HUDEP-2 (cell line): ENCODE data around the gene LARGE1.

Experiments
- DNase-seq, 76 experiments: peaks; one replicate each; lab custom pipeline; 2025; ENCODE audit not compliant: unreplicated experiment in 76 of 76; lab: John Stamatoyannopoulos, UW

LARGE1 gene

DNA sequence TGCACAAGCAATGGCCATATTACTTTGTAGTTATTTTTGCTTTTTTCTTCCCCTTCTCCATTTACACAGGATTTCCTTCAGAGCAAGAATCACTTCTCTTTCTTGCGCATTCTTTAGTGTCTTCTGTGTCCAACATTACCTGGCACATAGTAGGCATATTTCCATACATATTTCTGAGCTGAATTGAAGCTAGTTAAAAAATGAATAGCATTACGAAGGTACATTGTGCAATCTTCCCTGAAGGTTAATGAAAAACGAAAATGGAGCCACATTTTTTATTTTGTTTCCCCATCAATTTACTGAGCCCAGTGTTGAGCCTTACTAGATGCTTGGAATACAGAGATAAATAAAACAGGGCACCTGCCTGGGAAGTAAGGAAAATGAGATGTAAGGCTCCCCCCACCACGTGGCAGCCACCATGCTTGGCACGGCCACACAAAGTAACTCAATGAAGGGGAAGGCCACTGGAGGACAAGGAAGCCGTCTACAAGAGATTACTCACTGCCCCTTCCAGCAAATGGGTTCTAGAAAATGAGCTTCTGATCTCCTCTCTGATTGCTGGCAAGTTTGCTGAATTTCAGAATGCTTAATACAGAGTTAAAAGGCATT lies 381.9 kb downstream of the LARGE1 start:
- no peak for DNase-seq

DNA sequence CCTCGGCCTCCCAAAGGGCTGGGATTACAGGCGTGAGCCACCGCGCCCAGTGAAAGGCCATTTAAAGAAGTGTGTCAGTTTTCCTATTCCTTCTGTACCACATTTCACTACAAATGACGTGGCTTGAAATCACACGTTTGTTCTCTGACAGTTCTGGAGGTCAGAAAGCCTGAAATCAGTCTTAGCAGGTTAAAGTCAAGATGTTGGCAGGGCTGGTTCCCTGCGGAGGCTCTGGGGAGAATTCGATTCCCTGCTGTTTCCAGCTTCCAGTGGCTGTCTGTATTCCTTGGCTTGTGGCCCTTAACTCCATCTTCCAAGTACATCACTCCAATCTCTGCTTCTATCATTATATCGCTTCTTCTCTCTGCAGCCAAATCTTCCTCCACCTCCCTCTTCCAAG lies 383.2 kb downstream of the LARGE1 start:
- DNase-seq = no peak

DNA sequence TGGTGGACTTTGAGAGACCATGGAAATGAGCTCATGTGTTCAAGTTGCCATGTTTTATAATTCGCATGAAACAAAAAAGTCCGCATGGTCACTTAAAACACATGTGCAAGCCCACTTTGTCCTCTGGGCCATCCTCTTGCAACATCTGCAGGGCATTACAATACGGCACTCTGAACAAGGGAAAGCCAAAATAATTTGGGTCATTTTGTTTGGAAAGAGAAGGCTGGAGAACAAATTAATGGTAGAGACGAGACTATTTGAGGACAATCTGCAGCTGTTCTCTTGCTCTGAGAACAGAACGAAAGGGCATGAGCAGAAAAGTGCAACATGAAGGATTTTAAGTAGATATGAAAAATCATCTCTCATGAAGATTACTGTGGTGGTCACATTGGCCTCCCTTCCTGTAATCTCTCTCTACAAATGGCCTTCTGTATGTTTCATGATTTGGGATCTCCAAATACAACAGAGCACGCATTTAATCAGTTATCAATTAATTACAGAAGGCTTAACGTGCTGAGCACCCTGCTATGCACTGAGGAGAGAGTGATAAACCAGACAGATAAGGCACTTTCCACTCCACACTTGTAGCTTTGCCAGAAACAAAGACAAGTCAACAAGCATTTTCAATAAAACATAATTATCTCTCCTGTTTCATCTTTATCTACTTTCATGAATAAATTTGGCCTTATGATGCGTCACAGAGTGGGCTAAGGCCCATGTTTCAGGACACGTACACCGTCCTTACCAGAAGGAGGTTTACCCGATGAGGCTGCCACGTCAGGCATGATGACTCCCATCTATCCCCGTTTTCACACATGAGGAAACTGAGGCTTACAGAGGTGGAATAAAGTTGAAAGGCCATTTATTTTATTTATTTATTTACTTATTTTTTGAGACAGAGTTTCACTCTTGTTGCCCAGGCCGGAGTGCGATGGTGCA lies 384.1 kb downstream of the LARGE1 start:
- no peak for DNase-seq

GRCh38 chr22:33529424-33530113 lies 390.7 kb downstream of the LARGE1 start:
- no peak for DNase-seq

GRCh38 chr22:33528183-33528582 lies 392.1 kb downstream of the LARGE1 start:
- no peak for DNase-seq

GRCh38 chr22:33526434-33527107 lies 393.7 kb downstream of the LARGE1 start:
- no peak for DNase-seq

GRCh38 chr22:33524511-33525260 lies 395.6 kb downstream of the LARGE1 start:
- DNase-seq = no peak

GRCh38 chr22:33521879-33522665 lies 398.2 kb downstream of the LARGE1 start:
- no peak for DNase-seq

DNA sequence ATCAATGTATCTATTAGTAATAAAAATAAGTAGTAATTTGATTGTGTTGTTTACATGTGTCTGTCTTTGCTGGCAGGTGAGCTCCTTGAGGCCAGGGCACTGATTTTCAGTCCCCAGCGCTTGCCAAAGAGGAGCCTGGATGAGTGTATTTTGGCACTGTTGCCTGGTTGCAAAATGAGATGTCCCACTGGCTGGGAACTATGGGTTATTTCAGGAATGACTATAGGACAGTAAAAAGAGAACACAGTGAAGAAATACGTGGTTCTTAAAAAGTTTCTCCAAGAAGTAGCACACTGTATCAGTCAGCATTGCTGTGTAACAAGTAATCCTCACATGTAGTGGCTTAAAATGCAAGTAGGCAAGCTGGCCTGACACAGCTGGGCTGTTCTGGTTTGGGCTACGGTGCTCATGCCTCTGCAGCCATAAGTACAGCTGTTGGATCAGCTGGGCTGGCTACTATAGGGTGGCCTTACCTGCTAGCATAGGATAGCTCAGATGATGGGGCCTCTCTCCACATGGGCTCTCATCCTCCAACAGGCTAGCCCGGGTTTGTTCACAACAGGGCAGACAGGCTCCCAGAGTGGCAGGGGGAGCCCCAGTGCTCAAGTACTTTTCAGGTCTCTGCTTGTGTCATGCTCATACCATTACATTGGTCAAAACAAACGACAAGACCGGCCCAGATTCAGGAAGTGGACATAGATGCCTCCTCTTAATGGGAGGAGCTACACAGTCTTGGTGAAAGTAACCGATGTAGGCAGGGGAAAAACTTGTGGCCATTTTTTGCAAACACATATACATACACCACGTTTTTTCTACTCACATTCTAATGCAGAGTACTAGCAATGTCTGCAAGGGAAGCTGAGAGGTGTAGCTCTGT lies 399.1 kb downstream of the LARGE1 start:
- no peak for DNase-seq

DNA sequence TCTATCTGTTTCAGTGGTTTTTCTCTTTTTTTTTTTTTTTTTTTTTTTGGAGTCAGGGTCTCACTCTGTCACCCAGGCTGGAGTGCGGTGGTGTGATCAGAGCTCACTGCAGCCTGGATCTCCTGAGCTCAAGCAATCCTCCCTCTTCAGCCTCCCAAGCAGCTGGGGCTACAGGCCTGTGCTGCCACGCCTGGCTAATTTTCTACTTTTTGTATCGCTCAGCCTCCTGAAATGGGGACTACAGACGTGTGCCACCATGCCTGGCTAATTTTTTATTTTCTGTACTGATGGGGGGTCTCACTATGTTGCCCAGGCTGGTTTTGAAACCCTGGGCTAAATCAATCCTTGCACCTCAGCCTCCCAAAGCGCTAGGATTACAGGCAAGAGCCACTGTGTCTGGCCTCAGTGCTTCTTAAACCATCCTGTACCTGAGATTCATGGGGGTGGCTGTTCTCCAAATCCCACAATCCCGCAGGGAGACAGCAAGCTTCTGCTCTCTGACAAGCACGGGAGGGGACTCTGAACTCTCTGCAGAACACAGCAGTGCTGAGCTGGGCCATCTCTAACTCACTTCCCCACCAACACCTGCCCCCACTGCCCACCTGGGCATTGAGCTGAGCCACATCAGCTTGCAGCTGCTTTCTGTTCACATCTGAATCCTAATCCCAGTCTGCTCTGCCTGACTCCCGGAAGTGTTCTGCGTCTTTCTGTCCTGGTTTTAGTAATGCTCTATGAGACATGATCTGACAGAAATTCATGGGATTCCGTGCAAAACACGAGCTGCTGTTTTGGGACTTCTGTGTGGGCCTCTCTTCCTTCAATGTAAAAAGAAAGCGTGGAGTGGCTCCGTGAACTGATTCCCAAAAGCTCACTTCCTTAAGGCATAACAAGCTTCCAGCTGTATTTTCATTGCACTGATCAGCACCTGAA lies 400.0 kb downstream of the LARGE1 start:
- no peak for DNase-seq

DNA sequence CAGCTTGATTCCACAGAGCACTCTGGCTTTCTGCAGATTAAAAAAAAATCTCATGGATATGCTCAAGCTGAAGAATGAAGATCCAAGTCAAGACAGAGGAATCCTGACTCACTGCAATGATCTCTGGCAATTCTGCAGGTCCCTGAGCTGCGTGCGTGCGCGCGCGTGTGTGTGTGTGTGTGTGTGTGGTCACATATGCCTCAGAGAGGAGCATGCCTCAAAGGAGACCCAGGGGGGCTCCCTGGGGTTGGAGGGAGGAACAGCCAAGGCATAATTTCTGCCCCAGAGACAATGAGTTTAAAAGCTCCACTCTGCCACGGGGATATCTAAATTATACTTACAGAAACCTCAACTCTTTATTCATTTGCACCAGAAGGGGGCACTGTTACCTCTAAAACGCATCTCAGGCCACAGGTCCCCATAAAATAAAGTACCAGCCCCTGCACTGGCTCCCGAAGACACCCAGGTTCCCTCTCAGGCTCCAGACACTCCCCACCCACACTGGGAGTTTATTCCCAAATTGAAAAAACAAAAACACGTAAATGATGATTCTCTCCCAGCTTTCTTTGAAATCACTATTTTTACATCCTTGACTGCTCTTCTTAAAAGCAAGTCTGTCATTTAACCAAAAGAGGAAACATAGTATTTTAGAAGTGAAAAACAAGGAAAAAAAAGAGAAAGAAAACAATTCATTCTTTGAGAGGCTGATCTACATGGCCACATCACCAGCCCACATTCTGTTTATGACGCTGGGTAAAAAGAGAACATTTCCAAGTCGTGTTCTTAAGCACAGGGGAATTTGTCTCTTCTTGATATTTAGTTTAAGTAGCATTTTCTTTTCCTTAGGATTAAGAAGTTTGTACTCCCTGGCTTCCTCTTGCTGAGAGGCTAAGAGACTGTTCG lies 401.0 kb downstream of the LARGE1 start:
- DNase-seq = peak in 6 of 76 experiments; percentile 1 to 29 (median 6)

DNA sequence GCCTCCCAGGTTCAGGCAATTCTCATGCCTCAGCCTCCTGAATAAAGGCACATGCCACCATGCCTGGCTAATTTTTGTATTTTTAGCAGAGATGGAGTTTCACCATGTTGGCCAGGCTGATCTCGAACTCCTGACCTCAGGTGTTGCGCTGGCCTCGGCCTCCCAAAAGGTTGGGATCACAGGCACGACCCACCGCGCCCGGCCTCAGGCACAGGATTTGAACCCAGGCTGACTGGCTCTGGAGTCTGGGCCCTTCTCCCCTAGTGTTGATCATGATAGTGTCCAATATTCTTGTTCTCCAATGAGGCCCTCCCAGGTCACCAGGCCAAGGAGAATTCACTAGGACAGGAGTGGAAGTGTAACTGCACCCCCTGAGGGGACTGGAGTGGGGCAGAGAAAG lies 401.9 kb downstream of the LARGE1 start:
- DNase-seq = no peak

GRCh38 chr22:33515795-33516194 lies 404.5 kb downstream of the LARGE1 start:
- no peak for DNase-seq

DNA sequence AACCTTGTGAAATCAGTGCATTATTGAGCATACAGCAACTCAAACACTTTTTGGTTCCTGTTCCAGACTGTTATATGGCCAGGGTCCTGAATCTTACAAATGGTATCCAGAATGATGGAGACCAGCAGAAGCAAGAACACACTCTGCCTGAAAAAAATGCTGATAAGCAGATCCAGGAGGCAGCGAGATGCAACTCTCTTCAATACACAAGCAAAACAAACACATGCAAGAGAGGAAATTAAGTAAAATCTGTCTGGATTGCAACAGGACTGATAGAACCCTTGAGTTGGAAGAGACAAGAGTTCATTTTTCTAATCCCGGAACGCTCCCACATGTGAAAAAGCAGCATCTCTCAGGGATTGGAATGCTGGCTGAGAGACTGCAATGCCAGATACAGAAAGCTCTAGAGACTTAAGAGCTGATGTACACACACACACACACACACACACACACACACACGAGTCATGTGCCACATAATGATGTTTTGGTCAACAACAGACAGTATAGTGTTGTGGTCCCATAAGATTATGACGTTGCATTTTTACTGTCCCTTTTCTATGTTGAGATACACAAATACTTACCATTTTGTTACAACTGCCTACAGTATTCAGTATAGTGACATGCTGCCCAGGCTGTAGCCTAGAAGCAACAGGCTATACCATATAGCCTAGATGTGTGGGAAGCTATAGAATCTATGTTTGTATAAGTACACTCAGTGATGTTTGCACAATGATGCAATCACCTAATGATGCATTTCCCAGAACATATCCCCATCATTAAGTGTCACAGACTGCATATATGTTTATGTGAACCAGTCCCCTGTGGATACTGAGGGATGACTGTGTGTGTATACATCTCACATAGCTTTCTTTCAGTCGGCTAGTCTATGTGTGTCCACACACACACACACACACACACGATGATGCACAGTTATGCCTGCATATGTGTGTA lies 406.6 kb downstream of the LARGE1 start:
- DNase-seq = no peak

- no peak for DNase-seq
Measured at GRCh38 chr22:33512908-33513307, 407.4 kb downstream of the LARGE1 start.
